ENCODE measurements around the gene RTTN.

Gene RTTN

DNA sequence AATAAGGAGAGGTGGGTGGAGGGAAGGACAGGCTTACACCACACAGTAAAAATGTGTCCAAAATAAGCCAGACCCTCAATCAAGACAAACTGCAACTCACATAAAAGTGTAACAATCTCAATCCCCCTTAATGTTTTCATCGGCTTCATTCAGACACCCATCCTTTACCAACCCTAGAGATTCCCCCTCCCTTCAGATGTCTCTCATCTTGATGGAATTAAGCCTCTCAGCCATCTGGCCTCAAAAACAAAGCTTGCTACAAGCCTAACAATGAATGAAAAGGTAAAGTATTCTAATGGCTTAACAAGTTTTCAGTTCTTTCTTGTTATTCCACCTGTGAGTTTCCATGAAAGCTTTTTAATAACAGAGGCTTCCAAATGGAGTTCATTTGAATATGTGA lies 5.2 kb downstream of the RTTN start:
- FAIRE-seq (no peak), DNase-seq (ENCODE audit: insufficient read length, low spot score) (no peak)

DNA sequence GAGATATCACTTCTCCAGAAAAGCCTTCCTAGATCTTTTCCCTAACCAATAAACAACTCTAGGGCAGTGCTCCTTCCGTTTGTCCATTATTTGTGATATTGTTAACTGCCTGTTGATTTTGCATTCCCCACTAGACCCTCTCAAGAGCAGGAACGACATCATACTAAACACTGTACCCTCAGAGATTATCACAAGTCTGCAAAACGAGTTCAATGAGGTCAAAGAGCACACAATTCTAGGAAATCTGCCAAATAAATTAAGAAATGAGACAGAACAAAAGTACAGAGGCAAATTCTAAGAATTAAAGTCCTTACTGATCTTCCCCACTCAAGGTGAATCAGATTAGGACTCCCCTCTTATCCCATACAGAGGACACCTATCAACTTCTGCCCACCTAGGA lies 7.6 kb downstream of the RTTN start:
- FAIRE-seq: no peak

DNA sequence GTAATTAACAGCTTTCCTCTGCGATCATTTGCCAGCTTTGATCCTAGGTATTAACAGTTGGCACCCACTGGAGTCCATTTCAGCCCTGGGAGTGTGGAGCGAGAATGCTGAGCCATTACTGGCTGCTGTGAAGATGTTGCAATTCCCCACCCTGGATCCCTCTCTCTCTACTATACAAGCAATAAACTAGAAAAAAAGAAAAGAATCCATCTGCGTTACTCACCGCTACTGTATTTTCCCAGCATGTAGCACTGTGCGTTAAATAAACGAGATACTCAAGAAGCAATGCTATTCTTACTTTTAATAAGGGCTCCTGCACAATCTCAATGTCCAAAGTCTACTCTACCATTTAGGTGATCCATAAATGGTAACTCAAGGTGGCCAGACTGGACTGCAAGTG lies 8.5 kb downstream of the RTTN start:
- FAIRE-seq: no peak
- DNase-seq (ENCODE audit: insufficient read length, low spot score): no peak

More for the DNA sequence above, 7.6 kb downstream of the RTTN start:
- no peak for DNase-seq (ENCODE audit: insufficient read length, low spot score)

DNA sequence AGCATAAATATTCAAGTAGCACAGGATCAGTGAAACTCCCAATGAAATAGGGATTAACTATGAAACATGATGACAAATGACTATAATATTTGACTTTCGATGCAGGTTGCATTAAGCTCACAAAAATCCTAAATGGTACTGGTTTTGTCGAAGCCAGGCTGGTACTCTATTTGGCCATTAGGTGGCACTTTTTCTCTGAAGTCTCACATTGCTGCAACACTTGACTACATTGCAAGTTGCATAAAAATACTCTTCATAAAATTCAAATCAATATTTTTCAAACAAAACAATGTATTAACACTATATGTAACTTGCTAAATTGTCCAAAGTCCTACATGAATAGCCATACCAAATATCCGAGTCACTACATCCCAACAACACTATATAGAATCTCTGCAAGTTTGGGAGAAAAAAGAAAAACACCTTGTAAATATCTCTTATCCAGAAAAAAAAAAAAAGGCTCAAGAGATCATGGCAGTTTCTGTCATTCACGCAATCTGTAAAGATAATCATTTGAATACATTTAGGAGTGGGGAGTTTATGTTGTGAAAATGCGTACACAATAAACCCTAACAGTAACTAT lies 9.5 kb downstream of the RTTN start:
- FAIRE-seq (no peak), DNase-seq (ENCODE audit: insufficient read length, low spot score) (no peak)

DNA sequence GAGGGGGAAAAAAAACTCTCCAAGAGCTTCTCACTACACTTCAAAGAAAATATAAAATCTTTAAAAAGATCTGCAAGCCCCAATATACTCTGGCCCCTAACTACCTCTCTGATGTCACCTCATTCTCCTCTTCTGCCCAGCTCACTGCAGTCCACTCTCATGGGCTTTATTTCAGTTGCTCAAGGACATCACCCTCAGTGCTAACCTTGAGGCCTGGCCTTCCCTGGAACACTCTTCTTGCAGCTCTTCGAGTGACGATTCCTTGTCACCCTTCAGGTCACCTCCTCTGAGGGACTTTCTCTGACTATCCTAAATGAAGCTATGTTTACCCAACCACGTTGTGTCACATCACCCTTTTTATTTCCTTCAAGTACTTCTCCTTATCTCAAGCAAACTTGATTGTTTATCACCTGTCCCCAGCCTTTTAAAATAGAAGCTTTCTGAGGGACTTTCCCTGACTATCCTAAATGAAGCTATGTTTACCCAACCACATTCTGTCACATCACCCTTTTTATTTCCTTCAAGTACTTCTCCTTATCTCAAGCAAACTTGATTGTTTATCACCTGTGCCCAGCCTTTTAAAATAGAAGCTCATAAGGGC lies 10.4 kb downstream of the RTTN start:
- FAIRE-seq (no peak), DNase-seq (ENCODE audit: insufficient read length, low spot score) (no peak)

DNA sequence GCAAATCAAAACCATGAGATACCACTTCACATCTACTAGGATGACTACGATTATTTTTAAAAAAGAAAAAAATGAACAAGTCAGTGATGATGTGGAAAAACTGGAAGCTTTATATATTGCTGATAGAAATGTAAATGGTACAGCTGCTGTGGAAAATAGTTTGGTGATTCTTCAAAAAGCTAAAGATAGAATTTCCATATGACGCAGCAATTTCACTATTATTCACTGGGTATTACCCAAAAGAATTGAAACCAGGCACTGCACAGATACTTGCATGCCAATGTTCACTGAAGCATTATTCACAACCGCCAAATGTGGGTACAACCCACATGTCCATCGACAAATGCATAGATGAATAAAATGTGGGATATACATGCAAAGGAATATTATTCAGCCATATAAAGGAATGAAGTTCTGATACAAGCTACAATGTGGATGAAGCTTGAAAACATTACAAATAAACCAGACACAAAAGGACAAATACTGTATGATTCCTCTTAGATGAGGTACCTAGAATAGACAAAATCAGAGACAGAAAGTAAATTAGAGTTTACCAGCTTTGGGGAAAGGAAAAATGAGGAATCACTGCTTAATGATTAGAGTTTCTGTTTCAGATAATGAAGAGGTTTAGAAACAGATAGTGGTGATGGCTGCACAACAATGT lies 11.1 kb downstream of the RTTN start:
- FAIRE-seq: no peak

DNA sequence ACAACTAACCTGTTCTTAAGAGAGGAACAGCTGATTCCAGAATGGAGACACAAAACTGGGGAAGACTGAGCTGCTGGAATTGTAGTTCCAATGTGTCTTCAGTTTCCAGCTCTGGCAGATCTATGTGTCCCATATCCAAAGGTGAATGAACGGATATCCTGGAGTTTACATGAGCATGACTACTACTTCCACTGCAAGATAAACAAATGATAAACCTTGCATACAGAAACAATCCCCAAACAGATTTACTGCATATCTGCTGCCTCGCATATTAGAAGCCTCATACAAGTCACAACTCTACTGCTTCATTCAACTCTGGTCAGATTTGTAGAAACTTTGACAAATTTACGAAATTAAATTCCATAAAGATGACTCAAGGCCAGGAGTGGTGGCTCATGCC lies 15.0 kb downstream of the RTTN start:
- DNase-seq (ENCODE audit: insufficient read length, low spot score) (no peak), FAIRE-seq (no peak)

More for the DNA sequence above, 11.1 kb downstream of the RTTN start:
- DNase-seq (ENCODE audit: insufficient read length, low spot score): no peak

DNA sequence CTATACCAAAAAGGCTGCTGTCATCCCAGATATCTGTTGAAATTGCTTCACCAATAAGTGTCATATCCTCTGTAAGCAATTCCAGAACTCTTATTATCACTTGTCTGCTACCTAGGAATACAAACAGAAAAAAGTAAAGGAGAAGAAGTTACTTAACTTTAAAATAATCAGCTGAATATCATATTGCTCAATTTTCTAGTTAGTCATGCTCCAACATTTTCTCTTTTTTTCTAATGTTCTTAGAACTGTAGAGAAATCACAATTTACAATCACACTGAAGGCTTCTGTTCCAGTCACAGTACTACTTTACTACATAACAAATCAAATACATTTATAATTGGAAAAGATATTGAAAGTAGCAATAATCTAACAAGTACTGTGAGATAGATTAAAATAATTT lies 17.4 kb downstream of the RTTN start:
- FAIRE-seq (no peak), DNase-seq (ENCODE audit: insufficient read length, low spot score) (no peak)

DNA sequence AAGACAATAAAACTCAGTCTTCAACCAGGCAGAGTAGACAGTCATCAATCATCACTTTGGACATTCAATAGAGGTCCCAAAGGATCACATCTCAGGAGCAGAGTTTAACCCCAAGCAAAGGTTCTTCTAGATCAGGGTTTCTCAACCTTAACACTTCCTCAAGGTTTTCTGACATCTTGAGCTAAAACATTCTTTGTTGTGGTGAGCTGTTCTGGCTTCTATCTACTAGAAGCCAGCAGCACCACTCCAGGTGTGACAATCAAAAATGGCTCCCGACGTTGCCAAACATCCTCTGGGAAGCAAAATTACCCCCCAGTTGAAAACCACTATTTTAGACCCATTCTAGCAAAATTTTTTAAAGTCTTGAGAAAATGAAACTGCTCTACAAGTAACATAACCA lies 22.0 kb downstream of the RTTN start:
- no peak for FAIRE-seq
- no peak for DNase-seq (ENCODE audit: insufficient read length, low spot score)

DNA sequence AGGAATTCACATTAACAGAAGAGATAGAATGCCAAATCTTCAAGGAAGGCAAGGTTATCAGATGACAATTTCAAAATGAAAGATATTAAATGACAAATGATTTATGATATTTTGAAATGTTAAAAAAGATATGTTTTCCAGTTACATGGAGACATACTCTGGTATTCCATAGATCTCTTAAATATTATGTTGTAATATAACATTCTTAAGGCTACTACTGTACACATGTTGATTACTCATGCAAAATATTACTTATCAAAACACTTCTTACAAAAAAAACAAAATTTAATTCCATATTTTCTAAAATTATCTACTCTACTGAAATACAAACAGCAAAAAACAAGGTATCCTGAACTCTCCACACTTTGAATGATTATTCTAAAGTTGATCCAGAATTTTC lies 22.9 kb downstream of the RTTN start:
- DNase-seq (ENCODE audit: insufficient read length, low spot score) (no peak), FAIRE-seq (no peak)

DNA sequence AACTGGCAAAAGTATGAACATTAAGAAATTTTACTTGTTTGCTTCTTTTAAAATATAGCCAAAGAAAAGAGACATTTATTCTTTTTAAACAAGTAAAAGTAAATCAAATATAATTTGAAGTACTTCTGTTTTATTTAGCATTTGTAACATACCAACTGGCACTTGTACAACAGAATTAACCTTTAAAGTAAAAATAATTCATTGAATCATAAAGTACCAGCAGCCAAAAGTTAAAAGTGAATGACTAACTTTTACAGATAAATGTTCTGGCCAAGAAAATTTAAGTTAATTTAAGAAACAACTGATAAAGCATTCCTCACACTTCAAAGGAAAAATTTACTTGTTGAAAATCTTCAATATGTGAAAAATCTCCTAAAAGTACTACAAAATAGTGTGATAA lies 23.8 kb downstream of the RTTN start:
- DNase-seq (ENCODE audit: insufficient read length, low spot score) (no peak), FAIRE-seq (no peak)

DNA sequence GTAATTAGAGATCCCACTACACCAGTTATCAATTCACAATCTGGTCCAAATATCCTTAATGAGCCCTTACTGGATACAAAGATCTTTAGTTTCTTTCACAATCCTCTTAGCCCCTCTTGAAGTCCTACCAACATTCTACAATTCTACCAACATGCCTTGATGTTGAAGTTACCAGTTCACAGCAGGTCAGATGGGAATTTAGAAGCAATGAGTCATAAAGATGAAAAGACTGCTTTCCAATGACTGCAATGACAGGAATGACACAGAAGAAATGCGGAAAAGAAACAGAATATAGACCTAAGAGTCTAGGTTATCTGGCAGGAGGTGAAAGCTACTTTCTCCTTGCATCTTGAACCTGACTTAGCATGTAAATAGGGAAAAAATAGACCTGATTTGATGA lies 24.5 kb downstream of the RTTN start:
- FAIRE-seq (no peak), DNase-seq (ENCODE audit: insufficient read length, low spot score) (peak; percentile 39)

DNA sequence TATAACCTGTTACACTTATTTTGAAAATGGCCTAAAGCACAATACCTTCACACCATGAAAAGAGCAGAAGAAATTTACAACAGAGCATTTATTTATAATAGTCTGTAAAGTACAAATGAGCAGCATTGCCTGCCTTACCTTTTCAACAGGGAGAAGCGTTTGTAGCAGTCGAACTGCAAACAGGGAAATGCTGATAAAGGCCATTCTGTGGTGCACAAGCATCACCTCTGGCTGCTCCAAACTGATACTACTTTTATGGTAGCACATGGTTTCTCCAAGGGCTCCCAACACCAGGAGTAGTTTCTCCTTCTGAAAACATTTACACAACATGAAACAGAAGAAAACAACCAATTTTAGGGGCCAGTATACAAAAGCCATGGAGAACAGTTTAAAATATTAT lies 28.9 kb downstream of the RTTN start:
- FAIRE-seq: no peak

DNA sequence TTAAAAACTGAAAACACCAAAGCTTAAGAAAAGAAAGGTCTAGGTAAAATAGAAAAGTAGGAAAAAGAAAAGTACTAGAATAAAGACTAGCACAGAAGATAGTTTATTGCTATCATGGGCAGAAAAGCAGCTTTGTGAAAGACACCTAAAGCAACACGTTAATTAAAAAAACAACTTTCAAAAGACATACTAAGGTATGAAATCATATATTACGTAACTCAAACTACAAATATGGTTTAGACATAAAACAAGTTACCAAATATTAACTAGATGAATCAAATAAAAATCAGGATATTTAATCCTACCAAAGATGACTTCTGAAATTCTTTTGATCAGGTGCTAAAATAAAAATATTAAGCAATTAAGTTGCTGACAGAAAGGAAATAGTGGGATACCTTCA lies 30.3 kb downstream of the RTTN start:
- DNase-seq (ENCODE audit: insufficient read length, low spot score): no peak
- FAIRE-seq: no peak

More for the DNA sequence above, 28.9 kb downstream of the RTTN start:
- DNase-seq (ENCODE audit: insufficient read length, low spot score): no peak

DNA sequence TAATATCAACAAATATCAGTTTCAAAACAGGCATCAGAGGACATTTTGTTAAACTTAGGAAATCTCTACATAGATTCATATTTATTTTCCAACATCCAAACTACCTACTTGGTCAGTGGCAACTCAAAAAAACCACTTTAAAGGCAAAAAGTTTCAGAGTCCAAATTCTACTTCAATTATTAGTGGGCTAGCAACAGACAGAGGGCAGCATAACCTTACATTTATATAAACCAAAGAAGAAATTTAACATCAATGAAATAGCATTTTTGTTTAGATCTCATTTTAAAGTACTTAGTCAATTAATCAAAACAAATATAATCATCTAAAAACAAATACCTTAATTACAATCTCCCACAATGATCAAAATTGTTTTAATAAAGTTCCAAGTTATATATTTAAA lies 33.3 kb downstream of the RTTN start:
- DNase-seq (ENCODE audit: insufficient read length, low spot score): no peak
- FAIRE-seq: no peak

DNA sequence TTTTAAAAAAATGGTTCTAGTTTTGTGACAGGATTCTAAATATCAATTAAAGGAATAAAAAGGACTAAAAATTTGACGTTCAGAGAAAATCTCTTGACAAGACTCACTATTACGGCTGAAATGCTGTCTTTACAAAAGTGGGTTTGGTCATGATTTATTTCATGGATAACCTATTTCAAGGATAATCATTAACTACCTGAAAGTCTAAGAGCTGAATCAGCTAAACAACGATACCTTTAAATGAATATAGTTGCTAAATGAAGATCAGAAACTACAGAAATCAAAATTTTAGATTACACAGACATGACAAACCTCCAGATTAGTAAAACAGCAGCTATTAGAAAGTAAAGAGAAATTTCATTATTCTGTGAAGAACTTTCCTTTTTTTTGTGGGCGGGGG lies 35.7 kb downstream of the RTTN start:
- no peak for DNase-seq (ENCODE audit: insufficient read length, low spot score)
- no peak for FAIRE-seq

DNA sequence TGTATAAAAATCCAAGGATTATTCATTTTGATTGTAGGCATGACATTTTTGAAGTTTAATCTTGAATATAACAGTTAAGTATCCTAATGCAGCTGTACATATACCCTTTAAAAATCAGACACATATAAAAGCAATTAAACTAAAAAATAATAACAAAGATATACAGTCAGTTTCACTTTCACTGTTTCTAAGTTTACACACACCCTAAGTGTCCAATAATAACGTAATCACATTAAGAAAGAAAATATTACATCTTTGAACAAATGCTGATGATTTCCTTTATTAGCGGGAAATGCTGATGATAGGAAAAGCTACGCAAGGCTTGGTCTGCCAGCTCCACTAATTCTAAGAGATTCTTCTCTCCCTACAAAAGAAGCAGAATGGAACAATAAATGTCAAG lies 38.8 kb downstream of the RTTN start:
- FAIRE-seq (no peak), DNase-seq (ENCODE audit: insufficient read length, low spot score) (no peak)

DNA sequence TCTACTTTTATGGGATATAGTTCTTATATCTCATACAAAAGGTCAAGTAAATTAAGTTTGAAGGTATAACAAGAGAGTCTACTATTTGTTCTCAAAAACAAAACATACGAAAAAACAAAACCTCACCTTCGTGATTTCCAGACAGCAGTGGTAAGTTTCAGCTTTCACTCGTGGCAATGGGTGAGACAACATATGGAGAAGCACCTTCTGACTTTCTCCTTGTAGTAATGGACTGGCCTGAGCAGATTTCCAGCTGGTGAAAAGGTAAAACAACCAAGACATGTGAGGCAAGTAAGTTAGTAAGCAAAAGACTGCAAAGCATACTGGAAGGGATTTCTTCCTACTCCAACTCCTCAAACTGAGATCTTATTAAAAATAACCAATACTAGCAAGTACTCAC lies 39.6 kb downstream of the RTTN start:
- no peak for DNase-seq (ENCODE audit: insufficient read length, low spot score)
- no peak for FAIRE-seq

DNA sequence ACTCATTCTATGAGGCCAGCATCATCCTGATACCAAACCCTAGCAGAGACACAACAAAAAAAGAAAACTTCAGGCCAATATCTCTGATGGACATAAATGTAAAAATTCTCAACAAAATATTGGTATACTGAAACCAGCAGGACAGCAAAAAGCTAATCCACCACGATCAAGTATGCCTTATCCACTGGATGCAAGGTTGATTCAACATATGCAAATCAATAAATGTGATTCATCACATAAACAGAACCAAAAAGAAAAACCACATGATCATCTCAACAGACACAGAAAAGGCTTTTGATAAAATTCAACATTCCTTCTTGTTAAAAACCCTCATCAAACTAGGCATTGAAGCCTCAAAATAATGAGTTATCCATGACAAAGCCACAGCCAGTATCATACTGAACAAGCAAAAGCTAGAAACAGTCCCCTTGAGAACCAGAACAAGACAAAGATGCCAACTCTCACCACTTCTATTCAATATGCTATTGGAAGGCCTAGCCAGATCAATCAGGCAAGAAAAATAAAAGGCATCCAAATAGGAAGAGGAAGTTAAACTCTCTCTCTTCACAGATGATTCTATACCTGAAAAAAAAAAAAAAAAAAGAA lies 45.3 kb downstream of the RTTN start:
- FAIRE-seq (no peak), DNase-seq (ENCODE audit: insufficient read length, low spot score) (no peak)

DNA sequence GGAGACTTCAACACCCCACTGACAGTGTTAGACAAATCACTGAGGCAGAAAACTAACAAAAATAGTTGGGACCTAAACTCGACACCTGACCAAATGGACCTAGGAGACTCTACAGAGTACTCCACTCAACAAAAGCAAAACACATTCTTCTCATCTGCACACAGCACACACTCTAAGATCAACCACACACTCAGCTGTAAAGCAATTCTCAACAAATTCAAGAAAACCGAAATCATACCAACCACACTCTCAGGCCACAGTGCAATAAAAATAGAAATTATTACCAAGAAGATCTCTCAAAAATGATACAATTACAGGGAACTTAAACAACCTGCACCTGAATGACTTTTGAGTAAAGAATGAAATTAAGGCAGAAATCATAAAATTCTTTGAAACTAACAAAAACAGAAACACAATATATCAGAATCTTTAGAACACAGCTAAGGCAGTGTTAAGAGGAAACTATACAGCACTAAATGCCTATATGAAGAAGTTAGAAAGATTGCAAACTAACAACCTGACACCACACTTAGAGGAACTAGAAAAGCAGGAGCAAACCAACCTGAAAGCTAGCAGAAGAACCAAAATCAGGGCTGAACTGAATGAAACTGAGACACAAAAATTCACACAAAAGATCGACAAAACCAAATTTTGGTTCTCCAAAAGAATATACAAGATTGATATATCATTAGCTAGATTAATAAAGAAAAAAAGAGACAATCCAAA lies 46.3 kb downstream of the RTTN start:
- no peak for FAIRE-seq

DNA sequence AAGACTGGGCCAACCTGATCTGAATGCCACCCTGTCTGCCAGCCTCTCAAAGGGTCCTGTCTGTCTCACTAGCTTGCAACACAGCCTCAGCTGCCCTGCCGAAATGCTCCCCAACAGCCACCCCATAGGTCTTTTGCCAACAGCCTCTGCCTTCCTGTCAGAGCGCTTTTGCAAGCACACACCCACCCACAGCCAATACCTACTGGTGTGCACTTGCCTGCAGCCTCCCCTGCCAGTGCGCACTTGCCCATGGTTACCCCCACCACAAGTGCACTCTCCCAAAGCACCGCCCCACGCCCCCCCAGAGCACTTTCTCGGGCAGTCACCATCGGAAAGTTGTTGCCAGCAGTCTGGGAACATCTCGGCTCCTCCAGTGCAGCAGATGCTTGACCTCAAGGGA lies 48.6 kb downstream of the RTTN start:
- DNase-seq (ENCODE audit: insufficient read length, low spot score) (no peak), FAIRE-seq (no peak)

More for the DNA sequence above, 46.3 kb downstream of the RTTN start:
- DNase-seq (ENCODE audit: insufficient read length, low spot score): no peak
